ENCODE data around the gene ABO.
"Not testable (repeated sequence)": the region's sequence is repeated elsewhere in the genome, so short reads cannot be mapped to it uniquely, and the experiment has no call there.

Gene ABO

DNA sequence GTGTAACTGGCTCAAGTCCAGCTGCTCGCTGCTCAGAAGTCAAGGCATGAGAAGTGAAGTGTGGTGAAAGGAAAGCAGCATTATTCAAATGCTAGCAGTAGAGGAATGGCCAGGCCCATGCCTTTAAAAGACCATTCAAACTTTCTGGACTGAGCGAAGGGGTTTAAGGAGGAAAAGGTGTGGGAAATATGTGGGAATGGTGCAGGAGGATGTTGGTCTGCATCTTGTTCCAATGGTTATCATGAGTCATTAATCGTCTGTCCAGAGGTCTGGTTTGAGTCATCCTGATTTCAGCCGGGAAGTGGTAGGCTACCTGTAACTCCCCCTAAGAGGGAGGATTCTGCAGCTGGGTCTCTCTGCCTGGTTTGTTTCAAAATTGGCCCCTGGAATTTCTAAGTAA is 60.7 kb downstream of the ABO start:
- not testable (repeated sequence) for DNase-seq (ENCODE audit: low read depth); H3K4me3 ChIP-seq (ENCODE audit: control insufficient read depth, low read depth, low read length)

DNA sequence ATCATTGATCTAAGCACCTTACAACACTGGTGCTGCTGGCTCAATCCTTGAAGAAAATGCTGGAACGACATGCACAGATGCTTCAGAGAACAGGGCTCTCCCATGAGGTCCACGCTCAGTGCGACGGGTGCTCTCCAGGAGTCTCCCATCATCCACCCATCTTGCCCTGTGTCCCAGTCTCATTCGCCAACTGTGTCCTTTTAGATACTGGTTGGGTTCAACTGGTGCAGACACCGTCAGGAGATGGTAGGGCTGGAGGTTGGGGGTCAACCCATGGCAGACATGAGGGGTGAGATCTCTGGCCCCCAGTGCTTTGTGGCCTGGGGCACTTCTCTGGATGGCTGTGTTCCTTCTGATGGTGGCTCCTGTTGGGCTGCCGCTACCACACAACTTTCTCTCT is 64.4 kb downstream of the ABO start:
- no peak for DNase-seq (ENCODE audit: low read depth)
- no peak overlapping the region for H3K4me3 ChIP-seq (ENCODE audit: control insufficient read depth, low read depth, low read length)
- TF ChIP-seq, protein P1, sequence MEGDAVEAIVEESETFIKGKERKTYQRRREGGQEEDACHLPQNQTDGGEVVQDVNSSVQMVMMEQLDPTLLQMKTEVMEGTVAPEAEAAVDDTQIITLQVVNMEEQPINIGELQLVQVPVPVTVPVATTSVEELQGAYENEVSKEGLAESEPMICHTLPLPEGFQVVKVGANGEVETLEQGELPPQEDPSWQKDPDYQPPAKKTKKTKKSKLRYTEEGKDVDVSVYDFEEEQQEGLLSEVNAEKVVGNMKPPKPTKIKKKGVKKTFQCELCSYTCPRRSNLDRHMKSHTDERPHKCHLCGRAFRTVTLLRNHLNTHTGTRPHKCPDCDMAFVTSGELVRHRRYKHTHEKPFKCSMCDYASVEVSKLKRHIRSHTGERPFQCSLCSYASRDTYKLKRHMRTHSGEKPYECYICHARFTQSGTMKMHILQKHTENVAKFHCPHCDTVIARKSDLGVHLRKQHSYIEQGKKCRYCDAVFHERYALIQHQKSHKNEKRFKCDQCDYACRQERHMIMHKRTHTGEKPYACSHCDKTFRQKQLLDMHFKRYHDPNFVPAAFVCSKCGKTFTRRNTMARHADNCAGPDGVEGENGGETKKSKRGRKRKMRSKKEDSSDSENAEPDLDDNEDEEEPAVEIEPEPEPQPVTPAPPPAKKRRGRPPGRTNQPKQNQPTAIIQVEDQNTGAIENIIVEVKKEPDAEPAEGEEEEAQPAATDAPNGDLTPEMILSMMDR (IDR thresholded peaks at IDR 0.05; ENCODE audit: control insufficient read depth, insufficient read depth, low read depth, low read length, missing control alignments): no peak

DNA sequence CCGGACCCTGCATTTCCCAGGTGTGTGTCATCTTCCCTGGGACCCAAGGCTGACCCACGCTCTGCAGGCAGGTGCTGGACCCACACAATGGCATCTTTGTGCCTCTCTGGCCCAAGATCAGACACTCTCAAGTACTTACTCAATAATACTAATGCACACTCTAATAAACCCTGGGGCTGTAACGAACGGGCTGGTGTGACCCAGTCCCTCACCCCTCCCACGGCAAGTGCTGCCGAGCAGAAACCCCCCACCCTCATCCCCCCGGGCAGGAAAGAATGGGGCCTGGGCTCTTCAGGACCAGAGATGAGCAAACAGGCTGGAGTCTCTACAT is 64.8 kb downstream of the ABO start:
- H3K4me3 ChIP-seq (ENCODE audit: control insufficient read depth, low read depth, low read length): no peak overlapping the region
- no peak for DNase-seq (ENCODE audit: low read depth)
- TF ChIP-seq, protein P1 (IDR thresholded peaks at IDR 0.05; ENCODE audit: control insufficient read depth, insufficient read depth, low read depth, low read length, missing control alignments): no peak

DNA sequence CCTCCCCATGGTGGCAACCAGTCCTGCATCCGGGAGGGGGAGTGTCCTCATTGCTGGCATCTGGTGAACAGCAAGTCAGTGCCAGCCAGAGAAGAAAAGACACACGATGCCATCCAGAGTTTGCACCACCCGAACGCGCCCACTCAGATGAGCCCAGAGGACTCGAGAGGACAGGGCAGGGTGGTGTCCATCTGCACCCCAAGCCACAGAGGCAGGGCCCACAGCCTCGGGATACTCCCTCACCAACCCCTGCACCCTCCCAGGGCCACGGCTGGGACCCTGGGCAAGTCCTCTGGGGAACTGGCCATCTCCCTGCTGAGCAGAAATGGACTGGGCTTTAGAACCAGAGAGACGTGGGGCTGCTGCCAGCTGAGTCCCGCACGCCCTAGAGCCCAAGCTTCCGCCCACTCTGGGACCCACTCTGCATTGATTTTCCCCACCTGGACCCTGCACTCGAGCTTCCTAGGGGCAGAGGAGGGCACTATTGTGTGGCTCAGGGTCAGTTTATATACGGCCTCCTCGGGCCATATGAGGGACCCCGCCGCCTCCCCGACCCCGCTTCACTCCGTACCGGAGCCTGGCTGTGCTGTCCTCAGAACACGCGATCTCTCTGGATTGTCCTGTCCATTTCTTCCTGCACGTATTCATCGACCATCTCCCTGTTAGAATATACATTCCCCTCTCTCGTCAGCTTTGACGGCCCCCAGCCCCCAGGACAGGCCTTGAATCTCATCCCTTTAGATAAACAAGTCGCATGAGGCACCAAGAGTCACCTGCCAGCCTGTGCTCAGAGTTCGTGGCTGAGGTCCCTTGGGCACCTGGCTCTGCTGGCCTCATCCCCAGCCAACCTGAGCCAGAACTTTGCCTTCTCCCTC is 65.4 kb downstream of the ABO start:
- DNase-seq (ENCODE audit: low read depth); H3K4me3 ChIP-seq (ENCODE audit: control insufficient read depth, low read depth, low read length): not testable (repeated sequence)

DNA sequence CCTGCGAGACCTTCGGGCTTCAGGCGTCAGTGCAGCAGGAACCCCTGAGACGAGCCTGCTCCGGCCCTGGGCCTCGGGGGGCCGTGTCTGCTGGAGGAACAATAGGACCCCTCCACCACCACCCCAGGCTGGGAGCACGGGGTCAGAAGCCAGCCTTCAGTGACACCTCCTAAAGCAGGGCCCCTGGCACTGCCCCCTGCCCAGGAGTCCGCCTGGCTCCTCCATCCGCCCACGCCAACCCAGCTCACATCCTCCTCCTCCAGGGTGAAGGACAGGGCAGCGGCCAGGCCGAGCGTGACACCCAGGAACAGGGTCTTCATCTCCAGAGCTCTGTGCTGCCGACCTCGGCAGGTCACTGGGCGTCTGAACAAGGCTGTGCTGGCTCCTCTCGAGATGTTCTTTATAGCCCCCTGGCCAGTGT is 66.1 kb downstream of the ABO start, which contains the start of gene OBP2B:
Gene OBP2B (minus strand): TSS at position 371 of the 421 bp plus-strand sequence. CDS start 51 bp downstream, at position 320.
- not testable (repeated sequence) for DNase-seq (ENCODE audit: low read depth); H3K4me3 ChIP-seq (ENCODE audit: control insufficient read depth, low read depth, low read length)

DNA sequence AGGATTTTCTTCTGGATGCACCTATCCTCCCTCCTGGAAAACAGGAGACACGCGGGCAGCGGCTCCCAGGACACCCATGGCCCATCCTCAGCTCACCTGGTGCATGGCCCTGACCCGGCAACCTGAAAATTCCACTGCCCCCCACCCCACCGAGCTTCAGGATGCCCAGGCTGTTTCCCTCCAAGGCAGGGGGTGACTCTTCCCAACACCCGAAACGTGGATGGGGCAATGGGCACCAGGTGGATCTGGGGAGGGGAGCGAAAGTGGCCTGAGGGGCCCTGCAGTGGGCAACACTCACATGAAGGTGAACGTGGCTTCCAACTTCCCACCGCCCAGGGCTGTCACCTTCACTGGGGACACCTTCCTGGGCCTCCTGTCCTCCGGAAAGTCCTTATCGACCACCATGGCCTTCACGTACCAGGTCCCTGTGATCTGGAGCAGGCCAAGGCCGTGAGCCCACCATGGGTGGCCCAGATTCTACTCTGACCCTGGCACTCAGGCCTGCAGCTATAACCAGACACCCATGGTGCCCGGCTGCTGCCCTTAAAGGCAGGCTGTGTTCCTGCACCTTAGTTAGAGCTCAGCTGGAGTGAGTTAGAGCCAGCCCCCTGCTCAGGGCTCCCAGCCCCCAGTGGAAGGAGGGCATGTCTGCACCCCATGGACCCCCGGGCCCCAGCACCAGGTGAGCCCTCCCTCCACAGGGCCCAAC is 66.7 kb downstream of the ABO start:
- DNase-seq (ENCODE audit: low read depth): not testable (repeated sequence)

DNA sequence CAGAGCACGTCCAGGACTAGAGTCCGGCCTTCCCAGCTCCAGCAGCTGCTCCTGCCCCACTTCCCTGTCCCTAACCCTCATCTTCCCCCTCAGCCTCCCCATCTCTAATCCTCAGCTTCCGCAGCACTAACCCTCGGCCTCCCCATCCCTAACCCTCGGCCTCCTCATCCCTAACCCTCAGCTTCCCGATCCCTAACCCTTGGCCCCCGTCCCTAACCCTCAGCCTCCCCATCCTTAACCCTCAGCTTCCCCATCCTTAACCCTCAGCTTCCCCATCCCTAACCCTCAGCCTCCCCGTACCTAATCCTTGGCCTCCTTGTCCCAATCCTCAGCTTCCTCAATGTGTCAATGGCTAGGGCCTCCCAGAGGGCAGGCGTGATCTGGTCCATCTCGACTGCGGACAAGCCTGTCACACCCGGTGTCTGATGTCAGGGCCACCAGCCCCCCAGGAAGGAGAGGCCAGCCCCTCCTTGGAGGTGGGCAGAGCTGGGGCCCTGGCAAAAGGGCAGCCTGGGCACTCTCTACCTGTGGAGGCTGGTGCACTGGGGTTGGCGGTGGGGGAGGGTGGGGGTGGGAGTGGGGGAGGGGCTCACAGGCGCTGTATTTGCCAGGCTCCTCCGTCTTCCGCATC is 67.3 kb downstream of the ABO start:
- no peak for DNase-seq (ENCODE audit: low read depth)
- H3K4me3 ChIP-seq (ENCODE audit: control insufficient read depth, low read depth, low read length): no peak overlapping the region
- TF ChIP-seq, protein P1 (IDR thresholded peaks at IDR 0.05; ENCODE audit: control insufficient read depth, insufficient read depth, low read depth, low read length, missing control alignments): no peak

More for the DNA sequence above, 66.7 kb downstream of the ABO start:
- H3K4me3 ChIP-seq (ENCODE audit: control insufficient read depth, low read depth, low read length): not testable (repeated sequence)

DNA sequence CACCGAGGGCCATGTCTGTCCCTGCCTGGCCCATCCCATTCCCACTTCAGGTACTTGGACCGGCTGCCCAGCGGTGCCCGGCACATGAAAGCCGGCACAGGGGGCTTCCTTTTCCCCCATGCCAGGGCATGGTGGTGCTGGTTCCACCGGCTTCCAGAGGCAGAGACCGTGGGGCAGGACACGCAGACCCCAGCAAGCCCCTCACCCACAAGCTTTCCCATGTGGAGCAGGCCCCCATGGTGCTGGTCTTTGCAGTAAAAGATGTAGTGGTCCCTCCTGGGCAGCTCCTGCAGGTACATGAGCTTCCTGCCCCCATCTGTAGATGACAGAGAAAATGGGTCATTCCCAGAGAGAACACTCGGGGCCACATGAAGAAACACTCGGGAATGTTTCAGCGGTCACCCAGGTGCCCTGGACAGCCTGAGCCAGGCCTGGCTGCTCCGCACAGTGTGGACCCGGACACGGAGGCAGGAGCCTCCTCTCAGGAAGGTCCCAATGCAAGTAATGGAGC is 67.9 kb downstream of the ABO start:
- no peak for DNase-seq (ENCODE audit: low read depth)
- TF ChIP-seq, protein P1 (IDR thresholded peaks at IDR 0.05; ENCODE audit: control insufficient read depth, insufficient read depth, low read depth, low read length, missing control alignments): no peak

More for the DNA sequence above, 67.9 kb downstream of the ABO start:
- H3K4me3 ChIP-seq (ENCODE audit: control insufficient read depth, low read depth, low read length): no peak overlapping the region

Measured in AG09309 (cell line).